GM21360 (cell line): ENCODE results near the gene CYP4F8.

Experiments
- ATAC-seq: cut with Tn5 transposase; IDR thresholded peaks from one replicate; pipeline ENCODE4 v1.9.1; 2021; ENCODE audit warnings: mild to moderate bottlenecking, moderate library complexity; ENCODE audit not compliant: unreplicated experiment

The CYP4F8 gene

DNA sequence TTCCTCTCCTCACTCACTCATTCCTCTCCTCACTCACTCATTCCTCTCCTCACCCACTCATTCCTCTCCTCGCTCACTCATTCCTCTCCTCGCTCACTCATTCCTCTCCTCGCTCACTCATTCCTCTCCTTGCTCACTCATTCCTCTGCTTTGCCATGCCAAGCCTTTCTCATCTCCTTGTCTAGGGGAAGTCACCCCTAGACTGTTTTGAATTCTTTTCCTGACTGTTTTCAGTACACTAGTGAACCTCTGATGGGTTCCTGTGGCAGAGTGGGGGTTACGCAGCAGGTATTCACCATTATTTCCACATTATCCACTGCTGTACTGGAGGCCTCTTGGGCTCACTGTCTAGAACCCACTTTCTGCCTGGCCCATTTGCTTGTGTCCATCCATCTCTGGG, 1.2 kb downstream of the CYP4F8 start:
- ATAC-seq: no peak

DNA sequence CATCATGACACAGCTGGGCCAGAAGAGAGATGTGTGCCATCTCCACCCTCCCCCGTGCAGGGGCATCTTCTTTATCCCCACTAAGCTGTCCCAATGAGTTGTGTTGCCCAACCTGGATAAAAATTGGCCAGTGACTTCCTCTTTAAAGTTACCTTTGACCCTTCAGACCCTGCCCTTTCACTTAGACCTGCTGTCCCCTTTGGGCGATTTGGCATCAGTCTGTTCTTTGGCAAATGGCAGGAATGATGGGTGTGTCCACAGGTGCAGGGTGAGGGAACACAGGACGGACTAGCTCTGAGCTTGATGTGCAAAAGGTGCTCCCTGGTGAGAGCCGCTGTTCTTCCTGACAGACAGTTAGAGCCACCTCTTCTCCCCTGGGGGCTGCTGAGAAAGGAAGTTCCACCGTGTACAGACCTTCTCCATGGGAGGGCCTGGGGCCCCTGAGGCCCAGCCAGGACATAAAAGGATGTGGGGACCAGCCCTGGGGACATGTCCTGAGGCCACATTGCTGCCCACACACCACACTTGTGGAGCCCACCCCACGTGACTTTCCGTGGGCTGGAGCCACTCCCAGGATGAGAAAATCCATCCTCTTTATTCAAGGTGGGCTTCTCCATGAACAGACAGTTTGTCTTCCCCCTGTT, 1.7 kb downstream of the CYP4F8 start:
- no peak for ATAC-seq

- ATAC-seq: no peak
These were observed 3.3 kb downstream of the CYP4F8 start for GRCh38 chr19:15618321-15618720.

DNA sequence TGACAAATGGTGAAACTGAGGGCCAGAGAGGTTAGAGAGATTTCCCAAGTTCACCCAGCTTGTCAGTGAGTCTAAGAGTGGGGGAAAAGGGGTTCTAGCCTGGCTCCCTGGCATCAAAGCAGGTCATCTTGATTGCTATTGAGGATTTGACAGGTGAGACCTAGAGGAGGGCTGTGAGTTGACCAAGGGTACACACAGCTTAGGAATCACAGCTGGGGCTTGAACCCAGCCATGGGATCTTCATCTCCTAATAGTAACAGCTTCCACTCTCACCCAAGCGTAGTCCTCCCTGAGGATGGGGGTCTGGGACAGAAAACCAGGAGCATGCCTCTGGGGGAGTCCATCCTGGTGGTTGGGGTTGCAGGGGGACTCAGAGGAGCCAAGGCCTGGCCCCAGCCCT, 6.8 kb downstream of the CYP4F8 start:
- no peak for ATAC-seq

- ATAC-seq: no peak
These were observed 8.0 kb downstream of the CYP4F8 start for GRCh38 chr19:15622991-15623390.

GRCh38 chr19:15623711-15624318, 8.8 kb downstream of the CYP4F8 start:
- ATAC-seq: no peak

- no peak for ATAC-seq
These were observed 13.4 kb downstream of the CYP4F8 start for GRCh38 chr19:15628236-15629002.

DNA sequence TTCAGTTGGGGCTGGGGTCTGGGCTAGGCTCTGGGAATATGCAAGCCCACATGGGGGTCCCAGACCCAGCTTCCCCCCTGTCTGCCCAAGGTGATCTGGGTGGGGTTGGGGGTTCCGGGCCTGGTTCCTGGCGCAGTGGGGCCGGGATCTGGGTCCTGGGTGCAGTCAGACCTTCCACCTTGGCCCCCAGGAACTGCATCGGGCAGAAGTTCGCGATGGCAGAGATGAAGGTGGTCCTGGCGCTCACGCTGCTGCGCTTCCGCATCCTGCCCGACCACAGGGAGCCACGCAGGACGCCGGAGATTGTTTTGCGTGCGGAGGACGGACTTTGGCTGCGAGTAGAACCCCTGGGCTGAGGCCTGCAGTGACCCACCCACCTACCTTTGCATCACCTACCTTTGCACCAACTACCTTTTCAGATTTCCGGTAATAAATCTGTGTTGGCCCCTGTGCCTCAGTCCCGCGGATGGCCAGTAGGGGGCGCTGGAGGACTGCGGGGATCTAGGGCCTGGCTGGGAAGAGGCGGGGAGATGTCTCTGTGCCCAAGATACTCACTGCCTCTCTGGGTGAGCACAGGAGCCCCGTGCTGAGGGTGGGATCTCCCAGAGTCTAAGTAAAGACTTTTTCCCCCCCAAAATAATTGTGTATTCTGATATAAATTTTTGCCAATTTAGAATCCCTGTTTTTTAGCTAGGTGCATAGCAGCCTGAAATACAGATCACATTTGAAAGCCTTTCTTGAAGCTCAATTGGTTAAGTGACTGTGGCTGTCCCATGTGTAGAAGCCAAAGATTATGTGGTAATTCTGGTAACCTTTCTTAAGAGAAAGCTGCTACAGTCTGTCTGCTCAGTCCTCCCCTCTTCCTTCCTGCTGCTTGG, 14.2 kb downstream of the CYP4F8 start:
- no peak for ATAC-seq

DNA sequence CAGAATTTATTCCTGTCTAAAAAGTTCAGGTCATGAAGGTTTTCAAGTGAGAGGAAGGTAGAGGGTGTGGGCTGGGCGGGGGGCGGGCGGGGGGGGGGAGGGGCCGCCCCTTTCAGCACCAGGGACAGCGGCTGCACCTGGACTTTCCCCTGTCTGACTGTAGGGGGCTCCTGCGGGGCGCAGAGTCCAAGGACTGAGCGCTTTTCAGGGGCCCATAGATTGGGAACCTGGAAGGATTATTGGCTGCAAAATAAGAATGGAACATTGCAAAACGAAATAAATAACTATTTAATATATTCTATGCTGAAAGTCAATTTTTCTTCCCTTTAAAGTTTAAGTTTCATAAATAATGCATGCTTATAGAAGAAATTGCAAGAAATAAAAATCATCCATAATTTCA, 16.8 kb downstream of the CYP4F8 start:
- ATAC-seq: no peak

GRCh38 chr19:15633082-15633835, 18.2 kb downstream of the CYP4F8 start:
- no peak for ATAC-seq

GRCh38 chr19:15634105-15634504, 19.1 kb downstream of the CYP4F8 start:
- no peak for ATAC-seq

DNA sequence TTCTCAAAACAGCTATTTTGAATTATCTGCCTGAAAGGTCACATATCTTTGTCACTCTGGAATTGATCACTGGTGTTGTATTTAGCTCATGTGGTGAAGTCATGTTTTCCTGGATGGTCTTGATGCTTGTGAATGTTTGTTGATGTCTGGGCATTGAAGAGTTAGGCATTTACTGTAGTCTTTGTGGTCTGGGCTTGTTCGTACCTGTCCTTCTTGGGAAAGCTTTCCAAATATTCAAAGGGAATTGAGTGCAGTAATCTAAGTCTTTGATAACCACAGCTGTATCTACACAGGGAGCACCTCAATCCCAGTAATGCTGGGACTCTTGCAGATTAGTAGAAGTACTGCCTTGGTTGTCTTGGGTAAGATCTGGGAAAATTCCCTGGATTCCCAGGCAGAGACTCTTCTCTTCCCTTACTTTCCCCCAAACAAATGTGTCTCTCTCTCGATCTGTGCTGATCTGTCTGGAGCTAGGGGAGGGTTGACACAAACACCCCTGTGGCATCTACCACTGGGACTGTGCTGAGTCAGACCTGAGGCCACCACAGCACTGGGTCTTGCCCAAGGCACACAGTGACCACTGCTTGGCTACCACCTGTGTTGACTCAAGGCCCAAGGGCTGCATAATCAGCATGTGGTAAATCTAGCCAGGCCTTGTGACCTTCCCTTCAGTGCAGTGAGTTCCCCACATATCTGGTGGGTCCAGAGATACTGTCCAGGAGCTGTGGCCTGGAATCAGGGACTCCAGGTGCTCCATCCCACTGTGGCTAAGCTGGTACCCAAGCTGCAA, 20.2 kb downstream of the CYP4F8 start:
- no peak for ATAC-seq

- ATAC-seq: no peak
These were observed 21.0 kb downstream of the CYP4F8 start for GRCh38 chr19:15636026-15636425.

- no peak for ATAC-seq
These were observed 24.6 kb downstream of the CYP4F8 start for GRCh38 chr19:15639596-15639995.

GRCh38 chr19:15640294-15640903, 25.4 kb downstream of the CYP4F8 start, which contains the start of gene CYP4F3:
TSS of gene CYP4F3 (plus strand) at chr19:15640897. CDS start at chr19:15641416, 519 bp downstream.
- ATAC-seq: no peak

- no peak for ATAC-seq
These were observed 26.0 kb downstream of the CYP4F8 start for GRCh38 chr19:15640904-15641597.

- ATAC-seq: no peak
These were observed 27.0 kb downstream of the CYP4F8 start for GRCh38 chr19:15641901-15642491.

DNA sequence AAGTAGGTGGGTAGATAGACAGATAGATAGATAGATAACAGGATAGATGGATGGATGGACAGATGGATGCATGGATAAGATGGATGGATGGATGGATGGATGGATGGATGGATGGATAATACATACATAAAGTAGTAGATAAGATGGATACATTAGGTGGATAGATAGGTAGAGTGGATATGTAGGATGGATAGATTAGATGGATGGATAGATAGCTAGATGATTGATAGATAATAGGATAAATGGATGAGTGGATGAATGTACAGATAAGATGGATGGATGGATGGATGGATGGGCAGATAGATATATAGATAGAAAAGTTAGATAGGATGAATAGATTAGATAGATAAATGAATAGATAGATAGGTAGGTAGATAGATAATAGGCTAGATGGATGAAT, 27.8 kb downstream of the CYP4F8 start:
- ATAC-seq: no peak
